HepG2 (cell line): Measurements from ENCODE around the gene TMTC1. TPM values are rescaled to one million over a fixed set of nuclear protein-coding genes. Genes with fewer than 3 reads are reported as not detected.

Experiments used
- ATAC-seq: fragments of 200-7000 bp; cut with Tn5 transposase; 3 replicates; pipeline ENCODE4 v1.9.1; 2020; ENCODE audit warnings: mild to moderate bottlenecking, moderate library complexity
- BruUV-seq: library from RNA; stranded (reverse); fragments of 400-500 nt; replicated peaks from 2 replicates; lab custom pipeline; 2021; lab: Mats Ljungman, UMichigan
- CTCF ChIA-PET: fragments of 300-600 bp; formaldehyde crosslinking; extraction: SDS; loops from one replicate; lab custom pipeline; 2021; ENCODE audit warnings: low total read pairs, inconsistent platforms, low intra/inter-chr PET ratio; lab: Yijun Ruan, JAX
- POLR2A ChIA-PET: fragments of 350-600 bp; sonication (Branson Sonifier 250); formaldehyde crosslinking; loops from one replicate; lab custom pipeline; 2020; ENCODE audit warnings: antibody characterized with exemption, inconsistent platforms; lab: Yijun Ruan, JAX
- DNase-seq: peaks from one replicate; pipeline ENCODE4 v3.0.0-alpha.2; 2015; ENCODE audit warnings: low spot score
- FAIRE-seq: peaks from 3 replicates; lab custom pipeline; 2011; peaks lifted over from hg19 to GRCh38; lab: Jason Lieb, UNC
- H2AFZ ChIP-seq: one replicate; pipeline ENCODE4 v1.6.1; 2011; ENCODE audit warnings: low read length, inconsistent platforms
- H3K27ac ChIP-seq: fragments of 300-600 bp; 3 replicates; pipeline ENCODE4 v1.8.0; 2011; ENCODE audit warnings: mixed run types, mild to moderate bottlenecking, mixed read lengths, low read length, inconsistent platforms; ENCODE audit not compliant: insufficient read depth; ENCODE audit errors: extremely low read length
- H3K27me3 ChIP-seq, 2 experiments: fragments of 200-600 bp in 1 of 2; 2 replicates in 1 of 2; 3 replicates in 1 of 2; pipeline versions ENCODE4 v1.6.0 to v1.8.0; 2011; ENCODE audit warnings: low read length in 2 of 2, mild to moderate bottlenecking in 2 of 2, moderate library complexity in 2 of 2, inconsistent platforms in 1 of 2; ENCODE audit not compliant: insufficient read depth in 2 of 2, control insufficient read depth in 1 of 2
- H3K36me3 ChIP-seq, 2 experiments: fragments of 200-600 bp in 1 of 2; replicated peaks in 1 of 2; 2 replicates in 1 of 2; 3 replicates in 1 of 2; pipeline versions ENCODE4 v1.5.1 to v1.8.0; 2011; ENCODE audit warnings: low read length in 2 of 2, inconsistent platforms in 1 of 2; ENCODE audit not compliant: insufficient read depth in 2 of 2, control insufficient read depth in 1 of 2
- H3K4me1 ChIP-seq: 2 replicates; pipeline ENCODE4 v1.5.1; 2012; ENCODE audit warnings: low read length, inconsistent platforms; ENCODE audit not compliant: insufficient read depth
- H3K4me2 ChIP-seq: 2 replicates; pipeline ENCODE4 v1.6.0; 2011; ENCODE audit warnings: low read depth, low read length, inconsistent platforms
- H3K4me3 ChIP-seq, 3 experiments: fragments of 200-600 bp in 1 of 3; sonication (generic), shearing (Covaris generic) in 1 of 3; replicated peaks in 1 of 3; 2 replicates each; pipeline ENCODE4 v1.5.1; 2011 to 2016; ENCODE audit warnings: low read length in 3 of 3, inconsistent platforms in 2 of 3, low read depth in 2 of 3, mild to moderate bottlenecking in 2 of 3, control low read depth in 1 of 3, mixed read lengths in 1 of 3; ENCODE audit not compliant: insufficient read depth in 1 of 3
- H3K79me2 ChIP-seq: one replicate; pipeline ENCODE4 v1.6.1; 2011; ENCODE audit warnings: low read length, inconsistent platforms; ENCODE audit not compliant: insufficient read depth
- H3K9ac ChIP-seq: 2 replicates; pipeline ENCODE4 v1.6.0; 2011; ENCODE audit warnings: mild to moderate bottlenecking, low read depth, low read length, inconsistent platforms; ENCODE audit not compliant: insufficient read depth
- H3K9me3 ChIP-seq: 2 replicates; pipeline ENCODE4 v1.5.1; 2012; ENCODE audit warnings: mild to moderate bottlenecking, low read length
- H4K20me1 ChIP-seq: 2 replicates; pipeline ENCODE4 v1.6.0; 2011; ENCODE audit warnings: inconsistent platforms, mild to moderate bottlenecking, low read length, moderate library complexity; ENCODE audit not compliant: insufficient read depth
- BCLAF1 ChIP-seq: fragments of 450-650 bp; IDR thresholded peaks from 2 replicates; pipeline ENCODE4 v1.6.1; 2017; ENCODE audit warnings: mild to moderate bottlenecking
- HNF1B ChIP-seq: sonication (generic); formaldehyde crosslinking; IDR thresholded peaks from 2 replicates; pipeline ENCODE4 v1.5.1; 2020; ENCODE audit warnings: mild to moderate bottlenecking, moderate library complexity, missing genetic modification reagents
- NFATC3 ChIP-seq: sonication (generic); formaldehyde crosslinking; IDR thresholded peaks from 2 replicates; pipeline ENCODE4 v1.5.1; 2020; ENCODE audit warnings: mild to moderate bottlenecking, missing genetic modification reagents
- PAWR ChIP-seq: sonication (generic); formaldehyde crosslinking; IDR thresholded peaks from 2 replicates; pipeline ENCODE4 v1.4.0; 2020; ENCODE audit warnings: missing genetic modification reagents, mild to moderate bottlenecking, borderline replicate concordance
- POGK ChIP-seq: sonication (generic); formaldehyde crosslinking; conservative IDR thresholded peaks from 2 replicates; pipeline ENCODE4 v1.8.0; 2022; ENCODE audit warnings: mild to moderate bottlenecking, moderate library complexity, missing genetic modification reagents
- RELA ChIP-seq: sonication (generic); formaldehyde crosslinking; IDR thresholded peaks from 2 replicates; pipeline ENCODE4 v1.4.0; 2020; ENCODE audit warnings: missing genetic modification reagents
- SIN3B ChIP-seq: fragments of 150-350 bp; IDR thresholded peaks from 2 replicates; pipeline ENCODE4 v1.6.1; 2014; ENCODE audit warnings: low read length
- ZFP82 ChIP-seq: sonication (generic); formaldehyde crosslinking; IDR thresholded peaks from 2 replicates; pipeline ENCODE4 v1.5.1; 2020; ENCODE audit warnings: mild to moderate bottlenecking, missing genetic modification reagents, borderline replicate concordance
- ZNF136 ChIP-seq: sonication (generic); formaldehyde crosslinking; IDR thresholded peaks from 2 replicates; pipeline ENCODE4 v1.8.1; 2022; ENCODE audit warnings: low read depth, mild to moderate bottlenecking, moderate library complexity, missing genetic modification reagents
- ZNF180 ChIP-seq: sonication (generic); formaldehyde crosslinking; IDR thresholded peaks from 2 replicates; pipeline ENCODE4 v1.4.0; 2020; ENCODE audit warnings: low read depth, missing genetic modification reagents, borderline replicate concordance
- ZNF615 ChIP-seq: sonication (generic); formaldehyde crosslinking; IDR thresholded peaks from 2 replicates; pipeline ENCODE4 v1.5.0; 2020; ENCODE audit warnings: mild to moderate bottlenecking, missing genetic modification reagents, borderline replicate concordance
- ZSCAN9 ChIP-seq: IDR thresholded peaks from 2 replicates; pipeline ENCODE4 v1.6.1; 2016; ENCODE audit warnings: borderline replicate concordance
- WGBS: methylation state at CpG from one replicate; pipeline ENCODE4 v1.1.6; 2017; ENCODE audit warnings: low lambda C conversion rate; 5-methylcytosine and 5-hydroxymethylcytosine counted together
- in situ Hi-C: cut with HindIII; loops from 2 replicates; pipeline ENCODE4 v1.10.0; 2017; ENCODE audit warnings: low pct_unique_long_range_greater_than_20kb; ENCODE audit not compliant: extremely low pct_ligation_motif_present
- intact Hi-C: fragments of 100-400 bp; cut with micrococcal nuclease; formaldehyde crosslinking; loops from one replicate; pipeline ENCODE4 v1.10.0; 2022; ENCODE audit not compliant: unreplicated experiment
- polyA plus RNA-seq, 8 experiments: library from polyadenylated mRNA; depleted of rRNA in 3 of 8; stranded (reverse) in 7 of 8; unstranded in 1 of 8; fragments of >200 nt; fragmentation: Illumina TruSeq in 4 of 8; extraction: Trizol in 4 of 8; gene quantifications; 2 replicates each; pipeline versions ENCODE4 v1.2.1 to v1.2.3, GENCODE V29; 2011 to 2016; ENCODE audit warnings: low read depth in 4 of 8, missing spikeins in 1 of 8, mixed read lengths in 1 of 8; ENCODE audit not compliant: insufficient read depth in 1 of 8
- total RNA-seq, 5 experiments: library from RNA; depleted of rRNA; stranded (reverse); fragments of >200 nt; fragmentation: Illumina TruSeq; extraction: Trizol; gene quantifications; 2 replicates each; pipeline ENCODE4 v1.2.3, GENCODE V29; 2016; ENCODE audit warnings: low read depth in 1 of 5

TMTC1 gene
- total and polyA plus RNA-seq, 2 of the 13 experiments (the other 11 are each of a cell fraction or from before 2014, with no cell fraction given): 0.69 to 1.8 TPM

GRCh38 chr12:29589286-29589820 is 194.4 kb downstream of the TMTC1 start:
- H2AFZ ChIP-seq: no peak overlapping the region
- no peaks in the 10 kb centered on the region for H3K79me2 ChIP-seq
- DNase-seq: no peak
- in situ Hi-C loops: no loop called here
- FAIRE-seq: no peak
- intact Hi-C loops: no loop called here
- H4K20me1 ChIP-seq: no peaks in the 10 kb centered on the region
- 63% methylated on average over 2 of the region's 2 CpGs for WGBS
- no peak overlapping the region for H3K9ac ChIP-seq
- ChIA-PET POLR2A (no interaction called here), CTCF (no interaction called here)
- H3K9me3 ChIP-seq: no peaks in the 10 kb centered on the region
- no TSS peak for BruUV-seq
- no peaks in the 10 kb centered on the region for H3K27me3 ChIP-seq
- no peak for TF ChIP-seq SIN3B
- H3K36me3 ChIP-seq: no peaks in the 10 kb centered on the region
- no peak overlapping the region for H3K4me2 ChIP-seq
- H3K27ac ChIP-seq: no peak overlapping the region
- H3K4me3 ChIP-seq: no peak overlapping the region
- no peak for ATAC-seq
- H3K4me1 ChIP-seq: no peaks in the 10 kb centered on the region

GRCh38 chr12:29582677-29583272 is 201.0 kb downstream of the TMTC1 start:
- no peak overlapping the region for H3K4me2 ChIP-seq
- H3K9me3 ChIP-seq: no peaks in the 10 kb centered on the region
- BruUV-seq: no TSS peak
- H3K79me2 ChIP-seq: no peaks in the 10 kb centered on the region
- no peak overlapping the region for H3K27ac ChIP-seq
- no peaks in the 10 kb centered on the region for H3K36me3 ChIP-seq
- no peak for ATAC-seq
- no peaks in the 10 kb centered on the region for H3K4me1 ChIP-seq
- no peak overlapping the region for H3K9ac ChIP-seq
- ChIA-PET CTCF (no interaction called here), POLR2A (no interaction called here)
- no peaks in the 10 kb centered on the region for H3K27me3 ChIP-seq
- WGBS: 90% methylated on average over 4 of the region's 4 CpGs
- no peak overlapping the region for H2AFZ ChIP-seq
- no peaks in the 10 kb centered on the region for H4K20me1 ChIP-seq
- DNase-seq: no peak
- intact Hi-C loops: no loop called here
- H3K4me3 ChIP-seq: no peak overlapping the region
- FAIRE-seq: no peak
- in situ Hi-C loops: no loop called here
- TF ChIP-seq POGK: no peak
- TF ChIP-seq BCLAF1: no peak
- TF ChIP-seq HNF1B (CRISPR knock-in tag): no peak
- no peak for TF ChIP-seq ZNF136 (CRISPR knock-in tag)
- no peak for TF ChIP-seq PAWR (CRISPR knock-in tag)
- TF ChIP-seq NFATC3 (CRISPR knock-in tag): no peak
- no peak for TF ChIP-seq ZNF180 (CRISPR knock-in tag)
- no peak for TF ChIP-seq ZSCAN9 (CRISPR knock-in tag)
- TF ChIP-seq ZNF615 (CRISPR knock-in tag): no peak
- no peak for TF ChIP-seq RELA
- no peak for TF ChIP-seq ZFP82
